Panc1 (cell line): ENCODE results near the gene AFF2. TPM values are rescaled to one million over a fixed set of nuclear protein-coding genes. Genes with fewer than 3 reads are reported as not detected.

Experiments used
- ATAC-seq: fragments of 200-7000 bp; cut with Tn5 transposase; 2 replicates; pipeline ENCODE4 v1.9.1; 2020; ENCODE audit warnings: mild to moderate bottlenecking, moderate library complexity
- BruUV-seq: library from RNA; stranded (reverse); fragments of 400-500 nt; replicated peaks from 2 replicates; lab custom pipeline; 2021; lab: Mats Ljungman, UMichigan
- CTCF ChIA-PET: fragments of 300-600 bp; sonication (Branson Sonifier 250); formaldehyde crosslinking; loops from one replicate; lab custom pipeline; 2022; ENCODE audit warnings: antibody characterized with exemption; lab: Charles Lee
- POLR2A ChIA-PET: fragments of 300-600 bp; sonication (Branson Sonifier 250); formaldehyde crosslinking; loops from one replicate; lab custom pipeline; 2022; ENCODE audit warnings: antibody characterized with exemption; lab: Charles Lee
- DNase-seq: peaks from one replicate; pipeline ENCODE4 v3.0.0-alpha.2; 2010; ENCODE audit warnings: low read depth, low spot score
- H3K27ac ChIP-seq: 2 replicates; pipeline ENCODE4 v1.5.1; 2011; ENCODE audit warnings: mild to moderate bottlenecking, low read length, inconsistent platforms
- H3K27me3 ChIP-seq: fragments of 200-500 bp; sonication (Bioruptor generic); 2 replicates; pipeline ENCODE4 v1.6.0; 2014; ENCODE audit warnings: low read length, inconsistent platforms; ENCODE audit not compliant: control insufficient read depth, insufficient read depth
- H3K36me3 ChIP-seq: fragments of 200-500 bp; sonication (Bioruptor generic); 2 replicates; pipeline ENCODE4 v1.5.1; 2014; ENCODE audit warnings: inconsistent platforms, mild to moderate bottlenecking, low read length, moderate library complexity; ENCODE audit not compliant: control insufficient read depth, insufficient read depth
- H3K4me1 ChIP-seq: 2 replicates; pipeline ENCODE4 v1.5.1; 2011; ENCODE audit warnings: inconsistent platforms, mild to moderate bottlenecking, low read length, moderate library complexity; ENCODE audit not compliant: control insufficient read depth, insufficient read depth
- H3K4me3 ChIP-seq, 2 experiments: 2 replicates each; pipeline ENCODE4 v1.5.1; 2011 to 2012; ENCODE audit warnings: low read depth in 2 of 2, low read length in 2 of 2, mild to moderate bottlenecking in 2 of 2, inconsistent platforms in 1 of 2, moderate library complexity in 1 of 2
- H3K9me3 ChIP-seq: fragments of 200-500 bp; sonication (Bioruptor generic); 2 replicates; pipeline ENCODE4 v1.5.1; 2014; ENCODE audit warnings: low read depth, mild to moderate bottlenecking, inconsistent platforms, low read length, moderate library complexity; ENCODE audit not compliant: control insufficient read depth, insufficient read depth
- CTCF ChIP-seq: fragments of 450-650 bp; IDR thresholded peaks from 2 replicates; pipeline ENCODE4 v1.5.1; 2017; ENCODE audit warnings: mild to moderate bottlenecking
- POLR2AphosphoS5 ChIP-seq: IDR thresholded peaks from 2 replicates; pipeline ENCODE4 v1.6.1; 2012; ENCODE audit warnings: mild to moderate bottlenecking, low read depth, low read length, moderate library complexity
- REST ChIP-seq, 2 experiments: IDR thresholded peaks; 2 replicates each; pipeline ENCODE4 v1.6.1; 2011 to 2012; ENCODE audit warnings: low read depth in 2 of 2, control low read depth in 1 of 2, low read length in 1 of 2, mild to moderate bottlenecking in 1 of 2, moderate library complexity in 1 of 2; ENCODE audit not compliant: insufficient read depth in 1 of 2
- SIN3A ChIP-seq: IDR thresholded peaks from 2 replicates; pipeline ENCODE4 v1.6.1; 2012; ENCODE audit warnings: low read depth, mild to moderate bottlenecking, low read length, moderate library complexity, borderline replicate concordance; ENCODE audit not compliant: insufficient read depth
- TCF7L2 ChIP-seq: IDR thresholded peaks from 2 replicates; pipeline ENCODE4 v1.6.1; 2011; ENCODE audit warnings: mild to moderate bottlenecking, low read depth, low read length, inconsistent platforms
- in situ Hi-C: cut with HindIII; loops from 2 replicates; pipeline ENCODE4 v1.10.0; 2016; ENCODE audit warnings: low sequenced_read_pairs, low pct_unique_long_range_greater_than_20kb
- intact Hi-C: fragments of 100-400 bp; cut with micrococcal nuclease; formaldehyde crosslinking; loops from one replicate; pipeline ENCODE4 v1.10.0; 2022; ENCODE audit not compliant: unreplicated experiment
- total RNA-seq: library from RNA; stranded (reverse); gene quantifications from one replicate; pipeline ENCODE4 v1.2.1, GENCODE V29; 2021; ENCODE audit not compliant: unreplicated experiment

The AFF2 gene
- total RNA-seq, 1 experiment from 2014 or later = 0.05 TPM

- no peaks in the 10 kb centered on the region for H3K27me3 ChIP-seq
- ChIA-PET CTCF (no interaction called here), POLR2A (no interaction called here)
- no peak overlapping the region for H3K27ac ChIP-seq
- ATAC-seq = no peak
- no TSS peak for BruUV-seq
- intact Hi-C loops = no loop called here
- in situ Hi-C loops = no loop called here
- H3K36me3 ChIP-seq = no peaks in the 10 kb centered on the region
- TF ChIP-seq REST (IDR thresholded peaks at IDR 0.05; ENCODE audit: insufficient read depth in 1 of 2, low read depth in 2 of 2, low read length in 1 of 2) (no peak), SIN3A (no peak), TCF7L2 (no peak), CTCF (no peak), POLR2AphosphoS5 (no peak)
- DNase-seq = no peak
- H3K4me3 ChIP-seq = no peak overlapping the region
- no peaks in the 10 kb centered on the region for H3K4me1 ChIP-seq
- H3K9me3 ChIP-seq = no peaks in the 10 kb centered on the region
These were observed 194.8 kb downstream of the AFF2 start for GRCh38 chrX:148695255-148695654.

GRCh38 chrX:148698221-148698620 lies 197.8 kb downstream of the AFF2 start:
- CTCF ChIA-PET = no interaction called here
- POLR2A ChIA-PET = no interaction called here
- no peak for DNase-seq
- ATAC-seq = no peak
- no peak overlapping the region for H3K4me3 ChIP-seq
- no peaks in the 10 kb centered on the region for H3K4me1 ChIP-seq
- TF ChIP-seq REST (IDR thresholded peaks at IDR 0.05; ENCODE audit: insufficient read depth in 1 of 2, low read depth in 2 of 2, low read length in 1 of 2) (no peak), TCF7L2 (no peak), POLR2AphosphoS5 (no peak), CTCF (no peak), SIN3A (no peak)
- BruUV-seq = no TSS peak
- intact Hi-C loops (no loop called here), in situ Hi-C loops (no loop called here)
- H3K27ac ChIP-seq = no peak overlapping the region
- H3K9me3 ChIP-seq = no peaks in the 10 kb centered on the region
- H3K36me3 ChIP-seq = no peaks in the 10 kb centered on the region
- no peaks in the 10 kb centered on the region for H3K27me3 ChIP-seq
